ENCODE measurements around the gene NYAP2.
A peak's percentile ranks its signal among the peaks of the same experiment; 100 is the strongest.

The NYAP2 gene

GRCh38 chr2:225558399-225559071 is 159.0 kb downstream of the NYAP2 start:
- no peak for TF ChIP-seq CTCF (IDR thresholded peaks at IDR 0.05; ENCODE audit: low read depth, low read length)
- peak; percentile 26 for DNase-seq
- Histone ChIP-seq H3K36me3 (no peaks in the 10 kb centered on the region), H3K27ac (no peak overlapping the region), H3K27me3 (ENCODE audit: insufficient read depth, low read depth, severe bottlenecking) (no peaks in the 10 kb centered on the region), H3K4me3 (ENCODE audit: low read depth, low read length) (no peak overlapping the region), H3K9me3 (ENCODE audit: severe bottlenecking) (no peaks in the 10 kb centered on the region)

- no peak overlapping the region for H3K4me3 ChIP-seq (ENCODE audit: low read depth, low read length)
- no peaks in the 10 kb centered on the region for H3K36me3 ChIP-seq
- H3K9me3 ChIP-seq (ENCODE audit: severe bottlenecking), result no peaks in the 10 kb centered on the region
- DNase-seq, result no peak
- H3K27ac ChIP-seq, result no peak overlapping the region
- TF ChIP-seq CTCF (IDR thresholded peaks at IDR 0.05; ENCODE audit: low read depth, low read length), result no peak
- no peaks in the 10 kb centered on the region for H3K27me3 ChIP-seq (ENCODE audit: insufficient read depth, low read depth, severe bottlenecking)
Observed at GRCh38 chr2:225559072-225559415, 159.5 kb downstream of the NYAP2 start.

GRCh38 chr2:225566798-225567197 is 167.3 kb downstream of the NYAP2 start:
- H3K9me3 ChIP-seq (ENCODE audit: severe bottlenecking), result no peaks in the 10 kb centered on the region
- no peak overlapping the region for H3K27ac ChIP-seq
- TF ChIP-seq CTCF (IDR thresholded peaks at IDR 0.05; ENCODE audit: low read depth, low read length), result no peak
- H3K27me3 ChIP-seq (ENCODE audit: insufficient read depth, low read depth, severe bottlenecking), result no peaks in the 10 kb centered on the region
- H3K36me3 ChIP-seq, result no peaks in the 10 kb centered on the region
- H3K4me3 ChIP-seq (ENCODE audit: low read depth, low read length), result no peak overlapping the region
- no peak for DNase-seq

GRCh38 chr2:225569995-225570394 is 170.5 kb downstream of the NYAP2 start:
- no peaks in the 10 kb centered on the region for H3K9me3 ChIP-seq (ENCODE audit: severe bottlenecking)
- no peak overlapping the region for H3K4me3 ChIP-seq (ENCODE audit: low read depth, low read length)
- no peak for DNase-seq
- no peaks in the 10 kb centered on the region for H3K27me3 ChIP-seq (ENCODE audit: insufficient read depth, low read depth, severe bottlenecking)
- no peak for TF ChIP-seq CTCF (IDR thresholded peaks at IDR 0.05; ENCODE audit: low read depth, low read length)
- H3K36me3 ChIP-seq, result no peaks in the 10 kb centered on the region
- no peak overlapping the region for H3K27ac ChIP-seq

GRCh38 chr2:225573603-225574002 is 174.1 kb downstream of the NYAP2 start:
- no peak for DNase-seq
- TF ChIP-seq CTCF (IDR thresholded peaks at IDR 0.05; ENCODE audit: low read depth, low read length), result no peak
- H3K27me3 ChIP-seq (ENCODE audit: insufficient read depth, low read depth, severe bottlenecking), result no peaks in the 10 kb centered on the region
- no peaks in the 10 kb centered on the region for H3K36me3 ChIP-seq
- no peaks in the 10 kb centered on the region for H3K9me3 ChIP-seq (ENCODE audit: severe bottlenecking)
- no peak overlapping the region for H3K27ac ChIP-seq
- no peak overlapping the region for H3K4me3 ChIP-seq (ENCODE audit: low read depth, low read length)

- Histone ChIP-seq H3K27ac (no peak overlapping the region), H3K4me3 (ENCODE audit: low read depth, low read length) (no peak overlapping the region), H3K9me3 (ENCODE audit: severe bottlenecking) (no peaks in the 10 kb centered on the region), H3K27me3 (ENCODE audit: insufficient read depth, low read depth, severe bottlenecking) (no peaks in the 10 kb centered on the region), H3K36me3 (no peaks in the 10 kb centered on the region)
- no peak for TF ChIP-seq CTCF (IDR thresholded peaks at IDR 0.05; ENCODE audit: low read depth, low read length)
- DNase-seq, result no peak
Observed at GRCh38 chr2:225574582-225575138, 175.2 kb downstream of the NYAP2 start.
